Left lung (tissue), 10 donors: Measurements from ENCODE around the gene TLE6. TPM values are rescaled to one million over a fixed set of nuclear protein-coding genes. Genes with fewer than 3 reads are reported as not detected.
A peak's percentile ranks its signal among the peaks of the same experiment; 100 is the strongest.

Experiments used
- ATAC-seq: fragments of 200-7000 bp; cut with Tn5 transposase; one replicate; pipeline ENCODE4 v1.9.1; 2020; ENCODE audit warnings: moderate library complexity
- DNase-seq, 4 donors: peaks; one replicate each; pipeline ENCODE4 v3.0.0-alpha.2; 2013 to 2020
- H3K27ac ChIP-seq, 2 donors: fragments of 200-600 bp; sonication (generic) in 1 of 2; one replicate each; pipeline versions ENCODE4 v1.5.0 to v1.8.0; 2020 to 2021
- H3K27me3 ChIP-seq, 2 donors: fragments of 200-600 bp; sonication (generic) in 1 of 2; one replicate each; pipeline versions ENCODE4 v1.5.0 to v1.8.0; 2020 to 2021
- H3K36me3 ChIP-seq, 2 donors: fragments of 200-600 bp; sonication (generic) in 1 of 2; one replicate each; pipeline versions ENCODE4 v1.5.0 to v1.8.0; 2020 to 2021
- H3K4me1 ChIP-seq, 2 donors: fragments of 200-600 bp; one replicate each; pipeline ENCODE4 v1.8.0; 2021
- H3K4me3 ChIP-seq, 2 donors: fragments of 200-600 bp; sonication (generic) in 1 of 2; one replicate each; pipeline versions ENCODE4 v1.5.0 to v1.8.0; 2020 to 2021; ENCODE audit warnings: mild to moderate bottlenecking in 1 of 2
- H3K9me3 ChIP-seq, 2 donors: fragments of 200-600 bp; sonication (generic) in 1 of 2; one replicate each; pipeline versions ENCODE4 v1.5.0 to v1.8.0; 2020 to 2021
- intact Hi-C, 2 donors: fragments of 100-400 bp; cut with DNase I; formaldehyde crosslinking; loops; one replicate each; pipeline versions ENCODE4 v1.11.2 to v1.14.2; 2022
- polyA plus RNA-seq, 6 donors: library from polyadenylated mRNA; unstranded; fragments of 120-200 nt; gene quantifications; one replicate each; pipeline ENCODE4 v1.2.1, GENCODE V29; 2013; ENCODE audit not compliant: insufficient read length in 6 of 6
- total RNA-seq, 2 donors: library from RNA; stranded (reverse); fragmentation: NEBNext Ultra II Directional; extraction: Animal tissue kit (Norgen Biotek cat#: 25700); gene quantifications; one replicate each; pipeline ENCODE4 v1.2.1, GENCODE V29; 2021
- TF ChIP-seq, protein P1 (sequence below), 2 donors: fragments of 200-600 bp; sonication (generic) in 1 of 2; IDR thresholded peaks; one replicate each; pipeline versions ENCODE4 v1.5.0 to v1.8.0; 2021; ENCODE audit warnings: antibody characterized with exemption in 2 of 2
- donor health status: DM: no; HTN: yes; CAD: no.
- donor health status: DM: no; HTN: no; CAD: no.

TLE6 gene
- total and polyA plus RNA-seq, 8 donors = 3.3 to 16.0 (median 10.5) TPM

DNA sequence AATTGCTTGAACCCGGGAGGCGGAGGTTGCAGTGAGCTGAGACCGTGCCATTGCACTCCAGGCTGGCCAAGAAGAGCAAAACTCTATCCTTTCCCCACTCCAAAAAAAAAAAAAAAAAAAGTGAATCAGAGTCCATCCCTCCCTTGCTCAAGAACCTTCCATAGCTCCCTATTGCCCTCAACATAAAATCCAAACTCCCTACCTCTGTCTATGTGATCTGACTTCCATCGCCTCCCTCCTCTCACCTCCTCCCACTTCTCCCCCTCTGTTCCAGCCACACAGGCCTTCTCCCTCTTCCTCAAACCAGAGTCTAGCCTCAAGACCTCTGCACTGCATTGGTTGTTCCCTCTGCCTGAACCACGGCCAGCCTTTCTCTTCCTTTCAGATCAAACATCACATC is 61.8 kb downstream of the TLE6 start:
- Histone ChIP-seq H3K4me3 (no peak overlapping the region), H3K27me3 (peaks cover 0 to 19% of the 10 kb centered on the region in 2 donors), H3K9me3 (no peaks in the 10 kb centered on the region), H3K4me1 (peaks cover 8 to 27% of the 10 kb centered on the region in 2 donors), H3K27ac (no peak overlapping the region), H3K36me3 (no peaks in the 10 kb centered on the region)
- TF ChIP-seq, protein P1, sequence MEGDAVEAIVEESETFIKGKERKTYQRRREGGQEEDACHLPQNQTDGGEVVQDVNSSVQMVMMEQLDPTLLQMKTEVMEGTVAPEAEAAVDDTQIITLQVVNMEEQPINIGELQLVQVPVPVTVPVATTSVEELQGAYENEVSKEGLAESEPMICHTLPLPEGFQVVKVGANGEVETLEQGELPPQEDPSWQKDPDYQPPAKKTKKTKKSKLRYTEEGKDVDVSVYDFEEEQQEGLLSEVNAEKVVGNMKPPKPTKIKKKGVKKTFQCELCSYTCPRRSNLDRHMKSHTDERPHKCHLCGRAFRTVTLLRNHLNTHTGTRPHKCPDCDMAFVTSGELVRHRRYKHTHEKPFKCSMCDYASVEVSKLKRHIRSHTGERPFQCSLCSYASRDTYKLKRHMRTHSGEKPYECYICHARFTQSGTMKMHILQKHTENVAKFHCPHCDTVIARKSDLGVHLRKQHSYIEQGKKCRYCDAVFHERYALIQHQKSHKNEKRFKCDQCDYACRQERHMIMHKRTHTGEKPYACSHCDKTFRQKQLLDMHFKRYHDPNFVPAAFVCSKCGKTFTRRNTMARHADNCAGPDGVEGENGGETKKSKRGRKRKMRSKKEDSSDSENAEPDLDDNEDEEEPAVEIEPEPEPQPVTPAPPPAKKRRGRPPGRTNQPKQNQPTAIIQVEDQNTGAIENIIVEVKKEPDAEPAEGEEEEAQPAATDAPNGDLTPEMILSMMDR (IDR thresholded peaks at IDR 0.05) = no peak
- intact Hi-C loops = no loop called here
- ATAC-seq (no peak), DNase-seq (no peak)

DNA sequence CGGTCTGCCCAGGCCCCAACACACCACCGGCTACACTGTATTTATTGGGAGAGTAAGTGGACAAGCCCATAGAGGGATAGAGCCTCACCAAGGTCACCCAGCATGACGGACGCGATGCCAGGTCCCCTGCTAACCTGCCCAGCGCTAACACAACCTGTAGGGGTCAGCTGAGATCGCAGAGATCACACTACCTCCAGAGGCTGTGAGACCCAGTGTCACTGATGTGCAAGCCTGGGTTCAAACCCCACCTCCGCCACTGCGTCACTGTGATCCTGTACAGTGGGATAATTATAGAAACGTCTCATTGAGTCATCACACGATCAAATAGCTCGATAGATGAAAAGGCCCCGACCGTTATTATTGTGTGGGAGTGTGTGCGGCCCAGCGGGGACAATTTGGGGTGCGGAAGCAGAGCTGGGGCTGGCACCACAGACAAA is 62.3 kb downstream of the TLE6 start:
- ATAC-seq = no peak
- Histone ChIP-seq H3K4me1 (peaks cover 5 to 23% of the 10 kb centered on the region in 2 donors), H3K27ac (no peak overlapping the region), H3K36me3 (no peaks in the 10 kb centered on the region), H3K9me3 (no peaks in the 10 kb centered on the region), H3K27me3 (peaks cover 0 to 19% of the 10 kb centered on the region in 2 donors), H3K4me3 (no peak overlapping the region)
- intact Hi-C loops = no loop called here
- TF ChIP-seq, protein P1 (IDR thresholded peaks at IDR 0.05) = no peak
- no peak for DNase-seq

DNA sequence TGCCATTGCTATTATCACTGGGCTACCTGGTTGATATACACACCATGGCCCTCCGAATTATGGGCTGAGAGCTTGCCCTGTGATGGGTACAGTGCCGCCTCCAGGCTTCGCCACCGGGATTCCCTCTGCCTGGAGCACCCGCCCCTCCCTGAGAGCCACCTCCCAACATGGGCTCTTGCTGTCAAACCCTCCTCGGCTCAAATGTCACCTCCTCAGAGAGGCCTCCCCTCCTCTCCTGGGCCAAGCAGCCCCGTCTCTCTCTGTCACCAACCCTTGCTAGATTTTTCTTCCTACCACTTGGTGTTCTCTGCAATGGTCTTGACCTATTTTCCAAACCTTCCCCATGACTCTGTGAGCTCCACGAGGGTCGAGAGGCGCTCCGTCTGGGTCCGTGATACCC is 64.0 kb downstream of the TLE6 start:
- no peak for DNase-seq
- Histone ChIP-seq H3K4me3 (no peak overlapping the region), H3K9me3 (no peaks in the 10 kb centered on the region), H3K4me1 (peaks cover 0 to 14% of the 10 kb centered on the region in 2 donors), H3K27me3 (peaks cover 0 to 24% of the 10 kb centered on the region in 2 donors), H3K36me3 (no peaks in the 10 kb centered on the region), H3K27ac (no peak overlapping the region)
- ATAC-seq = no peak
- TF ChIP-seq, protein P1 (IDR thresholded peaks at IDR 0.05) = no peak
- intact Hi-C loops = no loop called here

DNA sequence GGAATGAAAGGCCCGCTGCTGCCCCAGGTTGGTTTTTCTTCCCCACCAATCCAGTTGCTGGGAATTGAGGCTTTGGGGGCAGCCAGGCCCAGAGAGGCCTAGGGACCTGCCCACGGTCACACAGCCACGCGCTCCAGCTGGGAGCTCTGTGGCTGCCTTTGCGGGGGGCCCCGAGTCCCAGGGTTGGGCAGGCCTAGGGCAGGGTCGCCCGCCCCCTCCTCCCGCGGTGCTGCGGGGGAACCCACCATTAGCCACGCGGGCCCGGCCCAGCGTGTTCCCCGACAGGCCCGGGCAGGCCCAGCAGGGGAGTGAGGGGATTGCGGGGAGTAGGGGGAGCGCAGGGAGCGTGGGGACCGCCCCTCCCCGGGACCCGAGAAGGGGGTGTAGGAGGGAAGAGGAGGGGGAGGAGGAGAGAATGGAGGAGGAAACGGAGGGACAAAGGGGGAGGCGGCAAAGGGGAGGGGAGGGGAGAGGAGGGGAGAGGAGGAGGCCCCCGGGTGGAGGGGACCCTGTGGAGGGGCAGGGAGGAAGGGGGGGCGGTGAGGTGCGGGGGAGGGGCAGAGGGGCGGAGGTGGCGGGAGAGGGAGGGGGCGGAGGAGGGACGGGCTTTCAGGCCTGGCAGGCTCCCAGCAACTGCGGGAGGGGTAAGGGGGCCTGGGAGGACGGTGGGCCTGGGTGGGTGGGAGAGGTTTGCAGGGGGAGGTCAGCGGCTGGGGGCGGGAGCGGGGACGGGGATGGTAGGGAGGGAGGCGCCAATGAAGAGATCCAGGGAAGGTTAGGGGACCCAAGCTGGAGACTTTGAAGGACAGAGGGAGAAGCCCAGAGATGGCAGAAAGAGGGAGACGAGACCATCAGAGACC is 64.6 kb downstream of the TLE6 start:
- Histone ChIP-seq H3K4me3 (no peak overlapping the region), H3K36me3 (no peaks in the 10 kb centered on the region), H3K9me3 (no peaks in the 10 kb centered on the region), H3K27ac (no peak overlapping the region), H3K4me1 (peaks cover 0 to 7% of the 10 kb centered on the region in 2 donors), H3K27me3 (peaks cover 0 to 29% of the 10 kb centered on the region in 2 donors)
- DNase-seq = peak in 2 of 4 donors; percentile 76 to 90
- no peak for ATAC-seq
- intact Hi-C loops = no loop called here
- TF ChIP-seq, protein P1 (IDR thresholded peaks at IDR 0.05) = no peak

DNA sequence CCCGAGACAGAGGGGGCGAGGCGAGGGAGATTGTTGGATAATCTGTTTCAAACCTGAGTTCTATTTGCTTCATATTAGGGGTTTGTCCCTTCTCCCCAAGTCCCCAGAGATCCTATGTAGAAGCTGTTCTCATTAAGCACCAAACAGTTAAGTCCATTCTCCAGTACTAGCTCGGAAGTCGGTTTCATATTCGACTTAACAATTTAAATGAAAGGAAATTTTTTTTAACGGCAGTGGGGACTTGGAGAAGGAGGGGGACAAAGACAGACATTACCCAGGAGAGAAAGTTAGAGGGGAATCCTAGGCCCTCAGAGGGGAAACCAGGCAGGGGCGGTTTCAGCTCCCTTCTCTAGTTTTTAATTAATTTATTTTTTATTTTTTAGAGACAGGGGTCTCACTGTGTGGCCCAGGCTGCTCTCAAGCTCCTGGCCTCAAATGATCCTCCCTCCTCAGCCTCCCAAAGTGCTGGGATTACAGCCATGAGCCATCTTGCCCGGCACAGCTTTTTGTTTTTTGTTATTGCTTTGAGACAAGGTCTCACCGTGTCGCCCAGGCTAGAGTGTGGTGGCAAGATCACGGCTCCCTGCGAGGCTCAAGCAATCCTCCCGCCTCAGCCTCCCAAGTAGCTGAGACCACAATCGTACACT is 65.4 kb downstream of the TLE6 start:
- no peaks in the 10 kb centered on the region for H3K9me3 ChIP-seq
- H3K27me3 ChIP-seq = peaks cover 0 to 36% of the 10 kb centered on the region in 2 donors
- no peak overlapping the region for H3K27ac ChIP-seq
- intact Hi-C loops = no loop called here
- ATAC-seq = no peak
- peak in 1 of 4 donors; percentile 60 for DNase-seq
- H3K4me1 ChIP-seq = peaks cover 3 to 13% of the 10 kb centered on the region in 2 donors
- no peak overlapping the region for H3K4me3 ChIP-seq
- H3K36me3 ChIP-seq = no peaks in the 10 kb centered on the region
- TF ChIP-seq, protein P1 (IDR thresholded peaks at IDR 0.05) = no peak
